ENCODE results near the gene CLCNKA. TPM values are rescaled to one million over a fixed set of nuclear protein-coding genes. Genes with fewer than 3 reads are reported as not detected.

Gene CLCNKA
- total RNA-seq, 4 donors from 2014 or later, result 0.10 to 1.3 (median 0.63) TPM; not detected in 1

DNA sequence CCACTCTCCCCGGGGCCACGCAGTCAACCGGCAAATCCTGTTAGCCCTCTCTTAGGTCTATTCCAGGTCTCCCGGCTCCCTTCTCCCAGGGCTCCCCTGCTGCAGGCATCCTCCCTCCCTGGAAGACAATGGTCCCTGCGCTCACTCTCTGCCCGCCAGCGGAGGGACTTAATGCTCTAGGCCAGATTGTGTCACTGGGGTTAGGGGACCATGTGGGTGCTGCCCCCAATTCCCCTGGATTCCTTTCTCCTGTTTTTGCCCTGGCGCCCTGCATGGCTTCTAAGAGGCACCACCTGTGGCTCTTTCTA lies 43.4 kb downstream of the CLCNKA start:
- WGBS, 2 donors, result 72 to 73% methylated on average over 8 of the region's 8 CpGs
- TF ChIP-seq, protein P1, sequence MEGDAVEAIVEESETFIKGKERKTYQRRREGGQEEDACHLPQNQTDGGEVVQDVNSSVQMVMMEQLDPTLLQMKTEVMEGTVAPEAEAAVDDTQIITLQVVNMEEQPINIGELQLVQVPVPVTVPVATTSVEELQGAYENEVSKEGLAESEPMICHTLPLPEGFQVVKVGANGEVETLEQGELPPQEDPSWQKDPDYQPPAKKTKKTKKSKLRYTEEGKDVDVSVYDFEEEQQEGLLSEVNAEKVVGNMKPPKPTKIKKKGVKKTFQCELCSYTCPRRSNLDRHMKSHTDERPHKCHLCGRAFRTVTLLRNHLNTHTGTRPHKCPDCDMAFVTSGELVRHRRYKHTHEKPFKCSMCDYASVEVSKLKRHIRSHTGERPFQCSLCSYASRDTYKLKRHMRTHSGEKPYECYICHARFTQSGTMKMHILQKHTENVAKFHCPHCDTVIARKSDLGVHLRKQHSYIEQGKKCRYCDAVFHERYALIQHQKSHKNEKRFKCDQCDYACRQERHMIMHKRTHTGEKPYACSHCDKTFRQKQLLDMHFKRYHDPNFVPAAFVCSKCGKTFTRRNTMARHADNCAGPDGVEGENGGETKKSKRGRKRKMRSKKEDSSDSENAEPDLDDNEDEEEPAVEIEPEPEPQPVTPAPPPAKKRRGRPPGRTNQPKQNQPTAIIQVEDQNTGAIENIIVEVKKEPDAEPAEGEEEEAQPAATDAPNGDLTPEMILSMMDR (IDR thresholded peaks at IDR 0.05), result no peak
- TF ChIP-seq POLR2A (IDR thresholded peaks at IDR 0.05), result no peak
- no peak overlapping the region for H3K4me3 ChIP-seq (ENCODE audit: low read depth, poor library complexity, severe bottlenecking)
- intact Hi-C loops (cut with DNase I; ENCODE audit: low total_unique reads), result no loop called here
- DNase-seq (ENCODE audit: low spot score in 2 of 2), result no peak

DNA sequence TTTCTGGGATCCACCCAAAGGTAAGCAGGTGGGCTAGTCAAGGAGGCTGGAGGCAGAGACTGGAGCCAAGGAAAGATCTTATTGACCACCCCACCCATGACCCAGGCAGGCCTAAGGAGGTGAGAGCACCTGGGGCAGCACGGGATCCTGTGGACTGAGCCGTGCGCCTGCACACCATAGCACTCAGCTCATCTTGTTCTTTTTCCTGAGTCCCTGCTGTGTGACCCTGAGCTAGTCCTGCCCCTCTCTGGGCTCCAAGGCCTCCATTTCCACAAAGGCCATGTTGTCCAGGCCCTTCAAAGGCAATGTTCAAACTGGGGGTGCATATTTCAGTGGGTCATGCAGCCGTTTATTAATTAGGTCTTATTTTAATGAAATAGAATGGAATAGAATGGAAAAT lies 44.4 kb downstream of the CLCNKA start:
- whole genome bisulfite sequencing, 2 donors, result 84 to 85% methylated on average over 4 of the region's 4 CpGs
- H3K4me3 ChIP-seq (ENCODE audit: low read depth, poor library complexity, severe bottlenecking), result no peak overlapping the region
- intact Hi-C loops (cut with DNase I; ENCODE audit: low total_unique reads), result no loop called here
- no peak for DNase-seq (ENCODE audit: low spot score in 2 of 2)
- no peak for TF ChIP-seq POLR2A (IDR thresholded peaks at IDR 0.05)
- TF ChIP-seq, protein P1 (IDR thresholded peaks at IDR 0.05), result no peak

DNA sequence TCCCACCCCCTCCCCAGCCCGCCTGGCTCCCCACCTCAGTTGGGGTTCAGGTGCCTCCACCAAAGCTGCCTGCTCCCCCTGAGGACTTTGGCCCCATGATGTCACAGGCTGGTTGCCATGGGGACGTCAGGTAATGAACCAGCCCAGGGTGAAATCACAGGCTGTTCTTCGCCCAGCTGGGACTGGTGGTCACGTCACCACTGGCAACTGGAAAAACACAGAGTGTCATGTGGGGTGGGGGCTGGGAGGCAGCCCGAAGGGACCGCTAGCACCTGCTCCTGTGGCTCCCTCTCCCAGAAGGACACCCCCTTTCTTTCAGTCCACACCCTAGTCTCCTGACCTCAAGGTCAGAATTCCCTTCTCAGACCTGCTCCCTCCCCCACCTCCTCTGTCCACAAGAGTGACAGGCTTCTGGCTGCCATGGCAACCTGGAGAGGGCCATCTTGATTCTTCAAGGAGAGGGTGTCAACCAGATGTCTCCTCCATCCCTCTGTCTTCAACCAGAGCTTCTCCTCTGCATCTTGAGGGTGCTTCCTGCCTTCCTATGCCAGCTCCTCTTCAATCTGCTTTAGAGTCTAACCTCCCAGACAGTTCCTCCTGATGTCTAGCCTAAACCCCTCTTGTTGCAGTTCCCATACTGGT lies 45.4 kb downstream of the CLCNKA start:
- intact Hi-C loops (cut with DNase I; ENCODE audit: low total_unique reads), result no loop called here
- no peak for TF ChIP-seq POLR2A (IDR thresholded peaks at IDR 0.05)
- 61 to 62% methylated on average over 3 to 6 of the region's 6 CpGs for WGBS, 2 donors
- no peak overlapping the region for H3K4me3 ChIP-seq (ENCODE audit: low read depth, poor library complexity, severe bottlenecking)
- no peak for DNase-seq (ENCODE audit: low spot score in 2 of 2)

DNA sequence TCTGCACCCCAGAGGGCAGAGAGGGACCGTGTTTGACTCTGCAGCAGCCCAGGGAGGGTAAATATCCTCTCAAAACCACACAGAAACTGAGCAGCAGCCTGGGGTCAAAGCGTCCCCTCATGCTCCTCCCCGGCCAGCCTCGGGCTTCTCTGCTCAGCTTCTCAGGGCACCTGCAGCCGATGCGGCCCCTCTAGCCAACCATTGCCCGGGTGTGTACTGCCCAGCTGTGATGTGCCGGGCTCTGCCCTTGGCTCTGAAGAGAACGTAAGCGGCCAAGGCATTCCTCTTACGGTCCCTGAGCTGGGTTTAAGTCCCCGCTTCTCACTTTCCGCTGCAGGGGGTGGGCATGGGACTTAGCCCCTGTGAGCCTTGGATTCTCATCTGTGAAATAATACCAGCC lies 46.1 kb downstream of the CLCNKA start:
- intact Hi-C loops (cut with DNase I; ENCODE audit: low total_unique reads), result no loop called here
- no peak for DNase-seq (ENCODE audit: low spot score in 2 of 2)
- no peak overlapping the region for H3K4me3 ChIP-seq (ENCODE audit: low read depth, poor library complexity, severe bottlenecking)
- TF ChIP-seq, protein P1 (IDR thresholded peaks at IDR 0.05), result no peak
- TF ChIP-seq POLR2A (IDR thresholded peaks at IDR 0.05), result no peak
- WGBS, 2 donors, result 71 to 80% methylated on average over 6 to 13 of the region's 13 CpGs

DNA sequence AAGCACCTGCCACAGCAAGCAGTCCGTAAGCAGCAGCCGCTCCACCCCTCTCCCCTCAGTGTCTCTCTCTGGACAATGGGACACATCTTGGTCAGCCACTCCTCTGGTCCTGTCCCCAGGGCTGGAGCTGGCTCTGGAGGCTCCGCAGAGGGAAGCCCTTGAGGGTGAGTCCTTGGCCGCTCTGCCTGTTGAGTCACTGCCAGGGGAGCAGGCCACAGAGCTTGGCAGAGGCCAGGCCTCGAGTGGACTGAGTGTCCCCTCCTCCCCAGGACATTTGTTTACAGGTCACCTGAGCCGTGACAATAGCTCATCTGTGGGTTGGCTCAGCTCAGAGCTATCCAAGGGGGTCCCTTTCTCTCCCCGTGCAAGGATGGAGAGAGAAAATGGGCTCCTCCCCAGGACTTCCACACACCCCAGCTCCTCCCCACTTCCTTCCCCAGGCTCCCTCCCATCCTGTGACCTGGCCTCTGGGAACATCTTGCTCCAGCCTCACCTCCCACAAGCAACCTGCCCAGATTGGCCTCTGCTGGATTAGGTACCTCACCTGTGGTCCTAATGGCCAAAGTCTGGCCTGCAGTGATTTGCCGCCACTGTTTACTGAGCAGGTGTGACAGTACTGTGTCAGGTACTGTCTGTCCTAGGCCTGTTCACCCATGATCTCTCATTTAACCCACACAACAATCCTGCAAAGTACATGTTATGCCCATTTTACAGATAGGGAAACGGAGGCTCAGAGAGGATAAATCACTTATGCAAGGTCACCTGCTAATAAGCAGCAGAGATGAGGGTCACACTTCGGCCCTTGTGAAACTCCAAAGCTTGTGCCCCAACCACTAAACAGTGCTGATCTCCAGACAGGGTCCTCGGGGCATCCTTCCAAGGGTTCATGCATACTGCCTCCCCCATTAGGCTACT lies 46.8 kb downstream of the CLCNKA start:
- intact Hi-C loops (cut with DNase I; ENCODE audit: low total_unique reads), result no loop called here
- WGBS, 2 donors, result 59 to 76% methylated on average over 11 of the region's 11 CpGs
- H3K4me3 ChIP-seq (ENCODE audit: low read depth, poor library complexity, severe bottlenecking), result no peak overlapping the region
- TF ChIP-seq POLR2A (IDR thresholded peaks at IDR 0.05), result no peak
- TF ChIP-seq, protein P1 (IDR thresholded peaks at IDR 0.05), result no peak
- DNase-seq (ENCODE audit: low spot score in 2 of 2), result no peak

DNA sequence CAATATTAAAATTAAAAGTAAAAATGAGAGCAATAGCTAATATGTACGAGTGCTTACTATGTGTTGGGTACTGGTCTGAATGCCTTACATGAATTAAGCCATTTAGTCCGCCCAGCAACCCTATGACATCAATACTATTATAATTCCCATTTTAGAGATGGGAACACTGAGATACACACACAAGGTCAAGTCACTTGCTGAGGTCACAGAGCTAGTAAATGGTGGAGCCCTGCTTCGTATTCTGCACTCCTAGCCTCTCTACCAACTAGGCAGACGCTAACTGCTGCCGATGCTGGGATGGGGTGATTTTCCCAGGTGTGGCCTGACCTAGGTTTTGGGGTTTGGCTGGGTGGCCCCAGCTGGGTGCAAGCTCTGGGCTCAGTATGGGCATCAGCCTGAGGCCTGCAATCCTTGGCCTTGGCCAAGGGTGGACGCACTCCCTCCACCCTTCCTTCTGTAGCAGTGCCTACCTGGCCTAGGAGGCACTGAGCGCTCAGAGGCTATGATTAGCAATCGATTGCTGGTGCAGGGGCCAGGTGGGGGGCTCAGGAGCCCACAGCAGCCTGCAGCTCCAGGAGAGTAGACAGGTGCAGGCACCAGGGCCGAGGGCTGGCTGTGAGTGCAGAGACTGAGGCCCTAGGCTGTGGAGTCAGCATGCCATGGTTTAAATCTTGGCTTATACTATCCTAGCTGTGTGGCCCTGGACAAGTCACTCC lies 49.0 kb downstream of the CLCNKA start:
- intact Hi-C loops (cut with DNase I; ENCODE audit: low total_unique reads), result no loop called here
- no peak for TF ChIP-seq POLR2A (IDR thresholded peaks at IDR 0.05)
- TF ChIP-seq, protein P1 (IDR thresholded peaks at IDR 0.05), result no peak
- no peak overlapping the region for H3K4me3 ChIP-seq (ENCODE audit: low read depth, poor library complexity, severe bottlenecking)
- 93 to 95% methylated on average over 9 of the region's 9 CpGs for WGBS, 2 donors
- no peak for DNase-seq (ENCODE audit: low spot score in 2 of 2)

Data from lower leg skin (tissue), 4 donors.